Chondrocyte (in vitro differentiated cells): ENCODE data around the gene CENPU. TPM values are rescaled to one million over a fixed set of nuclear protein-coding genes. Genes with fewer than 3 reads are reported as not detected.
"Not testable (repeated sequence)": the region's sequence is repeated elsewhere in the genome, so short reads cannot be mapped to it uniquely, and the experiment has no call there.

Source experiments
- DNase-seq: peaks from one replicate; pipeline ENCODE4 v3.0.0; 2021; ENCODE audit warnings: mixed read lengths, low spot score
- H3K27ac Mint-ChIP-seq: one replicate; pipeline ENCODE4 v1.8.0; 2021; ENCODE audit warnings: mild to moderate bottlenecking, moderate library complexity, mixed read lengths; ENCODE audit not compliant: unreplicated experiment
- H3K27me3 Mint-ChIP-seq: 2 replicates; pipeline ENCODE4 v1.8.0; 2021; ENCODE audit warnings: low read depth, mixed read lengths
- H3K36me3 Mint-ChIP-seq: 2 replicates; pipeline ENCODE4 v1.8.0; 2021; ENCODE audit warnings: low read depth, mixed read lengths
- H3K4me1 Mint-ChIP-seq: 2 replicates; pipeline ENCODE4 v1.8.0; 2021; ENCODE audit warnings: low read depth, mild to moderate bottlenecking, mixed read lengths
- H3K4me3 Mint-ChIP-seq: one replicate; pipeline ENCODE4 v1.8.0; 2021; ENCODE audit warnings: mild to moderate bottlenecking, moderate library complexity, mixed read lengths; ENCODE audit not compliant: unreplicated experiment
- H3K9me3 Mint-ChIP-seq: 2 replicates; pipeline ENCODE4 v1.8.0; 2021; ENCODE audit warnings: low read depth, mixed read lengths
- total RNA-seq: library from RNA; stranded (reverse); gene quantifications from 3 replicates; pipeline ENCODE4 v1.2.1, GENCODE V29; 2021
- TF ChIP-seq, protein P1 (sequence below): fragments of 200-600 bp; sonication (generic); IDR thresholded peaks from 2 replicates; pipeline ENCODE4 v1.5.0; 2021; ENCODE audit warnings: antibody characterized with exemption, mild to moderate bottlenecking, moderate library complexity

The CENPU gene
- total RNA-seq, 1 donor from 2014 or later, result 5.7 TPM

DNA sequence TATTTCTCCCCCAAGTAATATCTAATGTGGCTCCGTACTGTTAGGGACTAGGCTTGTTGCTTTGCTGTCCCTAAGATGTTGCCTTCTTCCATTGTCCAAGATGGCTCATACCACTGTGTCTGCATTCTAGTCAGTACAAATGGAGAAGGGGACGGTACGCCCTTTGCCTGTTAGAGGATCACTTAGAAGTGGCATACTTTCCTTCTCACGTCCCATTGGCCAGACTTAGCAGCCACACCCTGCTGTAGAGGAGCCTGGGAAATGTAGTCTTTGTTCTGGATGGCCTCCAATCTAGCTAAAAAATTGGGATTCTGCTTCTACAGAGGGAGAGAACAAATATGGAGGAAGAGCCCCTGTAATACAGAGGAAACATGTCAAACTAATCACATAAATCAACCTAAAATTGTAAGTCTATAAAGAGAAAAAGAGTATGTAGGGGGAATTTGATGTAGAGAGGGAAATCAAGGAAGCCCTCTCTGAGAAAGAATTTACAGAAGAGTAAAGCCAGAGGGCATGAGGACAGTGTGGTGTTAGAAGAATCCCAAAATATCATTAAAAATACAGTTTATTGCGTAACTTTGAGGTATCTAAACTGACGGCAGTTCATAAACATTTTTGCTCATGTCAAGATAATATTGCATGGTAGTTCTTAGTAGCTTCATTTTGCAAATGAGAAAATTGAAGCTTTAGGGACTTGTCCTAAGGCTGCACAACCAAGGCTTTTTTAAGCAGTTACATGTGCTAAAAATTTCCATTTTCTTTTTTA is 69.3 kb downstream of the CENPU start:
- Mint-ChIP-seq H3K36me3 (peaks cover 14% of the 10 kb centered on the region), H3K27me3 (no peaks in the 10 kb centered on the region), H3K27ac (no peak overlapping the region), H3K4me1 (peaks cover 3% of the 10 kb centered on the region), H3K9me3 (no peaks in the 10 kb centered on the region), H3K4me3 (no peak overlapping the region)
- TF ChIP-seq, protein P1, sequence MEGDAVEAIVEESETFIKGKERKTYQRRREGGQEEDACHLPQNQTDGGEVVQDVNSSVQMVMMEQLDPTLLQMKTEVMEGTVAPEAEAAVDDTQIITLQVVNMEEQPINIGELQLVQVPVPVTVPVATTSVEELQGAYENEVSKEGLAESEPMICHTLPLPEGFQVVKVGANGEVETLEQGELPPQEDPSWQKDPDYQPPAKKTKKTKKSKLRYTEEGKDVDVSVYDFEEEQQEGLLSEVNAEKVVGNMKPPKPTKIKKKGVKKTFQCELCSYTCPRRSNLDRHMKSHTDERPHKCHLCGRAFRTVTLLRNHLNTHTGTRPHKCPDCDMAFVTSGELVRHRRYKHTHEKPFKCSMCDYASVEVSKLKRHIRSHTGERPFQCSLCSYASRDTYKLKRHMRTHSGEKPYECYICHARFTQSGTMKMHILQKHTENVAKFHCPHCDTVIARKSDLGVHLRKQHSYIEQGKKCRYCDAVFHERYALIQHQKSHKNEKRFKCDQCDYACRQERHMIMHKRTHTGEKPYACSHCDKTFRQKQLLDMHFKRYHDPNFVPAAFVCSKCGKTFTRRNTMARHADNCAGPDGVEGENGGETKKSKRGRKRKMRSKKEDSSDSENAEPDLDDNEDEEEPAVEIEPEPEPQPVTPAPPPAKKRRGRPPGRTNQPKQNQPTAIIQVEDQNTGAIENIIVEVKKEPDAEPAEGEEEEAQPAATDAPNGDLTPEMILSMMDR, result no peak
- DNase-seq, result no peak

DNA sequence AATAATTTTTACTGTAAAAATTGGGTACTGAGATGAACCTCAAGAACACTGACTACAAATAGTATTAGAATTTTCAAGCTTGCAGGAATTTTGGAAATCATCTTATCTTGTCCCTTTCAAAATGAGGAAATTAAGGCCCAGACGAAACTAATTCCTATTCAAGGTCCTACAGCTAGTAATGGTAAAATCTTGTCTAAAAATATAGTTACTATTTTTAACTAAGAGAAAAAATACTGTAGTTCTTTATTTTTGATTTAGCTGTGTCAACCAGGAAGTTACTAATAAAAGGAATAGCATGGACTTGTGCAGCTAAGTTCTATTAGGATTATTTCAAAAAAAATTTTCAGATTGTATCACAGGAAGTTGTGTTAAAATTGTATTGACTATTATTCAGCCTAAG is 71.7 kb downstream of the CENPU start:
- Mint-ChIP-seq H3K27me3 (no peaks in the 10 kb centered on the region), H3K4me3 (no peak overlapping the region), H3K36me3 (peaks cover 3% of the 10 kb centered on the region), H3K27ac (no peak overlapping the region), H3K9me3 (no peaks in the 10 kb centered on the region), H3K4me1 (peaks cover 3% of the 10 kb centered on the region)
- TF ChIP-seq, protein P1, result no peak
- DNase-seq, result no peak

DNA sequence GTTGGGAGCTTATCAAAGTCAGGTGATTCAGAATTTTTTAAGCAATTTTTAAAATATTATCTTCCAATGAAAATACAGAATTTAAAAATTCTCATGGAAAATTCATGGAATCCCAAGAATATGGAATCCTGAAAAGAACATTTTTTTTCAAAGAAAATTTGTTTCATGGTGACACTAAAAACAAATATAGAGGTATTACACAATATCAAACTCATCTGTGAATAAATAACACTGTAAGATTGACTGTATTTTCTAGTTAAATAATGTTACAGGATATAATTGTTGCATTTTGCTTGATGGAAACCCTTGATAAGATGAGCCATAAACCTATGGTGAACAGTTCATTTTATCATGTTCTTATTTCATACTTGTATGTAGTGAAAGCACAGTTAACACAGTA is 72.9 kb downstream of the CENPU start:
- H3K4me1 Mint-ChIP-seq, result peaks cover 3% of the 10 kb centered on the region
- TF ChIP-seq, protein P1, result no peak
- H3K27ac Mint-ChIP-seq, result no peak overlapping the region
- no peaks in the 10 kb centered on the region for H3K9me3 Mint-ChIP-seq
- H3K4me3 Mint-ChIP-seq, result no peak overlapping the region
- DNase-seq, result no peak
- H3K27me3 Mint-ChIP-seq, result no peaks in the 10 kb centered on the region
- peaks cover 3% of the 10 kb centered on the region for H3K36me3 Mint-ChIP-seq

DNA sequence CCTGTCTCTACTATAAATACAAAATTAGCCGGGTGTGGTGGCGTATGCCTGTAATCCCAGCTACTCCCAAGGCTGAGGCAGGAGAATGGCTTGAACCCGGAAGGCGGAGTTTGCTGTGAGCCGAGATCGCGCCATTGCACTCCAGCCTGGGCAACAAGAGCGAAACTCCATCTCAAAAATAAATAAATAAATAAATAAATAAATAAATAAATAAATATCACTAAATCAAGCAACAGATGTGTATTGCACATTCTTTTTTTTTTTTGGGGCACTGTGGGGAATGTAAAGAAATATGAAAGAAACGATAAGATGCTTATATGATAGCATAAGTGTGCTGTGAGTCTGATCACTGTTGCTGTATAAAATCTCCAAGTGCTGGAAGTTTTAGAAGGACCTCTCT is 76.1 kb downstream of the CENPU start:
- DNase-seq, H3K27ac Mint-ChIP-seq: not testable (repeated sequence)
- H3K4me1 Mint-ChIP-seq, result peaks cover 16% of the 10 kb centered on the region

DNA sequence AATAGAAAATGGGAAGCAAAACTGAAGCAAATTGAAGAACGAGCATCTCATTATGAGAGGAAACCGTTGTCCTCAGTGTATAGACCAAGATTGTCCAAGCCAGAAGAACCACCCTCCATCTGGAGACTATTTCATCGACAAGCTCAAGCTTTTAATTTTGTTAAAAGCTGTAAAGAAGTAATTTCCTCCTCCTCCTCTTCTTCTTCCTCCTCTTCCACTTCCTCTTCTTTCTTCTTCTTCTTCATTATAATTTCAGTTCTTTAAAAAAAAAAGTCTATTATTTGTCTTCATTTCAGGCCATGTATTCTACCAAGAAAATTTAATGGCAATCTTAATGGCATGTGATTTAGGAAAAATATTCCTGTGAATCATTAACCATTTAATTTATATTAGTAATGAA is 76.8 kb downstream of the CENPU start:
- Mint-ChIP-seq H3K4me3 (no peak overlapping the region), H3K9me3 (no peaks in the 10 kb centered on the region), H3K27ac (no peak overlapping the region), H3K4me1 (peaks cover 19% of the 10 kb centered on the region), H3K36me3 (peaks cover 2% of the 10 kb centered on the region), H3K27me3 (no peaks in the 10 kb centered on the region)
- TF ChIP-seq, protein P1, result no peak
- DNase-seq, result no peak

More for the DNA sequence above, 76.1 kb downstream of the CENPU start:
- not testable (repeated sequence) for H3K36me3 Mint-ChIP-seq, H3K4me3 Mint-ChIP-seq, H3K9me3 Mint-ChIP-seq, H3K27me3 Mint-ChIP-seq
